ENCODE data around the gene PLA2G2F.
"Not testable (repeated sequence)": the region's sequence is repeated elsewhere in the genome, so short reads cannot be mapped to it uniquely, and the experiment has no call there.

PLA2G2F gene

GRCh38 chr1:20112279-20113000 is 26.7 kb upstream of the PLA2G2F start:
- in situ Hi-C loops (cut with HindIII; ENCODE audit: low sequenced_read_pairs), result loop anchor here (5.0 kb wide), 1 partner anchor 55 kb away; no protein-coding TSS in a partner anchor

GRCh38 chr1:20114021-20114648 is 25.0 kb upstream of the PLA2G2F start:
- in situ Hi-C loops (cut with HindIII; ENCODE audit: low sequenced_read_pairs), result loop anchor here (5.0 kb wide), 1 partner anchor 53 kb away; no protein-coding TSS in a partner anchor

- in situ Hi-C loops (cut with HindIII; ENCODE audit: low sequenced_read_pairs), result no loop called here
Measured at GRCh38 chr1:20115479-20115878, 23.6 kb upstream of the PLA2G2F start.

- in situ Hi-C loops (cut with HindIII; ENCODE audit: low sequenced_read_pairs), result no loop called here
Measured at GRCh38 chr1:20115916-20116315, 23.2 kb upstream of the PLA2G2F start.

- in situ Hi-C loops (cut with HindIII; ENCODE audit: low sequenced_read_pairs), result no loop called here
Measured at GRCh38 chr1:20117236-20117635, 21.9 kb upstream of the PLA2G2F start.

GRCh38 chr1:20119347-20119746 is 19.8 kb upstream of the PLA2G2F start, which contains the start of gene PLA2G2D:
PLA2G2D (minus strand) TSS chr1:20119536; CDS start chr1:20119498, 38 bp downstream.
- in situ Hi-C loops (cut with HindIII; ENCODE audit: low sequenced_read_pairs), result no loop called here

GRCh38 chr1:20120796-20121195 is 18.3 kb upstream of the PLA2G2F start:
- in situ Hi-C loops (cut with HindIII; ENCODE audit: low sequenced_read_pairs), result no loop called here

- in situ Hi-C loops (cut with HindIII; ENCODE audit: low sequenced_read_pairs), result no loop called here
Measured at GRCh38 chr1:20123722-20124455, 15.2 kb upstream of the PLA2G2F start.

- in situ Hi-C loops (cut with HindIII; ENCODE audit: low sequenced_read_pairs), result no loop called here
Measured at GRCh38 chr1:20124456-20125057, 14.6 kb upstream of the PLA2G2F start.

GRCh38 chr1:20125100-20125499 is 14.0 kb upstream of the PLA2G2F start:
- in situ Hi-C loops (cut with HindIII; ENCODE audit: low sequenced_read_pairs), result no loop called here

GRCh38 chr1:20126041-20126805 is 12.9 kb upstream of the PLA2G2F start:
- in situ Hi-C loops (cut with HindIII; ENCODE audit: low sequenced_read_pairs), result no loop called here

- in situ Hi-C loops (cut with HindIII; ENCODE audit: low sequenced_read_pairs), result no loop called here
Measured at GRCh38 chr1:20126806-20127440, 12.2 kb upstream of the PLA2G2F start.

- in situ Hi-C loops (cut with HindIII; ENCODE audit: low sequenced_read_pairs), result not testable (repeated sequence)
Measured at GRCh38 chr1:20130518-20130917, 8.6 kb upstream of the PLA2G2F start.

GRCh38 chr1:20134995-20135394 is 4.1 kb upstream of the PLA2G2F start:
- in situ Hi-C loops (cut with HindIII; ENCODE audit: low sequenced_read_pairs), result no loop called here

GRCh38 chr1:20136249-20136648 is 2.9 kb upstream of the PLA2G2F start:
- in situ Hi-C loops (cut with HindIII; ENCODE audit: low sequenced_read_pairs), result no loop called here

- in situ Hi-C loops (cut with HindIII; ENCODE audit: low sequenced_read_pairs), result no loop called here
Measured at GRCh38 chr1:20137055-20137454, 2.1 kb upstream of the PLA2G2F start.

GRCh38 chr1:20137604-20138003 is 1.5 kb upstream of the PLA2G2F start:
- in situ Hi-C loops (cut with HindIII; ENCODE audit: low sequenced_read_pairs), result no loop called here

GRCh38 chr1:20138346-20138745 is 777 bp upstream of the PLA2G2F start:
- in situ Hi-C loops (cut with HindIII; ENCODE audit: low sequenced_read_pairs), result no loop called here

- in situ Hi-C loops (cut with HindIII; ENCODE audit: low sequenced_read_pairs), result no loop called here
Measured at GRCh38 chr1:20139776-20140612, 871 bp downstream of the PLA2G2F start.
